Endothelial cell of umbilical vein (primary cell): Measurements from ENCODE around the gene HK1. TPM values are rescaled to one million over a fixed set of nuclear protein-coding genes. Genes with fewer than 3 reads are reported as not detected.

Experiments
- BruUV-seq: library from RNA; stranded (reverse); fragments of 400-500 nt; replicated peaks from 2 replicates; lab custom pipeline; 2021; lab: Mats Ljungman, UMichigan
- CTCF ChIA-PET: fragments of 300-600, 350-600 bp; sonication (Branson Sonifier 250); formaldehyde crosslinking; loops from one replicate; lab custom pipeline; 2021; ENCODE audit warnings: antibody characterized with exemption, inconsistent platforms; lab: Charles Lee
- POLR2A ChIA-PET: fragments of 300-600, 350-600 bp; sonication (Branson Sonifier 250); formaldehyde crosslinking; loops from one replicate; lab custom pipeline; 2021; ENCODE audit warnings: antibody characterized with exemption, inconsistent platforms; lab: Charles Lee
- DNase-seq: peaks from one replicate; pipeline ENCODE4 v3.0.0-alpha.2; 2011; ENCODE audit warnings: low read depth, low spot score
- FAIRE-seq: peaks from 2 replicates; lab custom pipeline; 2011; peaks lifted over from hg19 to GRCh38; lab: Jason Lieb, UNC
- H2AFZ ChIP-seq: 2 replicates; pipeline ENCODE4 v1.6.0; 2012; ENCODE audit warnings: low read depth, low read length, control low read depth, inconsistent platforms
- H3K27ac ChIP-seq: 2 replicates; pipeline ENCODE4 v1.5.1; 2011; ENCODE audit warnings: low read depth, mild to moderate bottlenecking, control low read depth, low read length, moderate library complexity; ENCODE audit not compliant: insufficient read depth
- H3K27me3 ChIP-seq, 2 experiments: 2 replicates each; pipeline versions ENCODE4 v1.6.0 to v1.6.1; 2011; ENCODE audit warnings: low read length in 2 of 2, mixed read lengths in 1 of 2; ENCODE audit not compliant: control insufficient read depth in 2 of 2, insufficient read depth in 2 of 2
- H3K36me3 ChIP-seq, 2 experiments: 2 replicates in 1 of 2; 3 replicates in 1 of 2; pipeline ENCODE4 v1.5.1; 2011; ENCODE audit warnings: low read length in 2 of 2, mild to moderate bottlenecking in 1 of 2, moderate library complexity in 1 of 2; ENCODE audit not compliant: control insufficient read depth in 2 of 2, insufficient read depth in 2 of 2; ENCODE audit errors: extremely low read depth in 1 of 2
- H3K4me1 ChIP-seq: 3 replicates; pipeline ENCODE4 v1.5.1; 2011; ENCODE audit warnings: mild to moderate bottlenecking, low read length; ENCODE audit not compliant: control insufficient read depth, insufficient read depth; ENCODE audit errors: extremely low read depth
- H3K4me2 ChIP-seq: 2 replicates; pipeline ENCODE4 v1.6.1; 2011; ENCODE audit warnings: low read length, control low read depth, mixed read lengths; ENCODE audit not compliant: insufficient read depth
- H3K4me3 ChIP-seq, 3 experiments: fragments of 200-600 bp in 1 of 3; sonication (generic), shearing (Covaris generic) in 1 of 3; replicated peaks in 1 of 3; 2 replicates each; pipeline ENCODE4 v1.5.1; 2011 to 2016; ENCODE audit warnings: control low read depth in 3 of 3, low read length in 3 of 3, mild to moderate bottlenecking in 2 of 3, inconsistent platforms in 1 of 3, low read depth in 1 of 3, moderate library complexity in 1 of 3; ENCODE audit not compliant: insufficient read depth in 1 of 3
- H3K79me2 ChIP-seq: 2 replicates; pipeline ENCODE4 v1.6.0; 2012; ENCODE audit warnings: low read length, inconsistent platforms; ENCODE audit not compliant: control insufficient read depth, insufficient read depth
- H3K9ac ChIP-seq: replicated peaks from 2 replicates; pipeline ENCODE3; 2011; ENCODE audit warnings: low read length, control low read depth; ENCODE audit not compliant: insufficient read depth; ENCODE audit errors: extremely low read depth
- H3K9me1 ChIP-seq: replicated peaks from 3 replicates; pipeline ENCODE4 v1.6.0; 2011; ENCODE audit warnings: mild to moderate bottlenecking, low read length; ENCODE audit not compliant: control insufficient read depth, insufficient read depth; ENCODE audit errors: extremely low read depth
- H3K9me3 ChIP-seq: replicated peaks from 2 replicates; pipeline ENCODE4 v1.5.1; 2012; ENCODE audit warnings: low read length, inconsistent platforms; ENCODE audit not compliant: control insufficient read depth, insufficient read depth
- H4K20me1 ChIP-seq: replicated peaks from 2 replicates; pipeline ENCODE3; 2011; ENCODE audit warnings: mild to moderate bottlenecking, low read length; ENCODE audit not compliant: control insufficient read depth, insufficient read depth; ENCODE audit errors: extremely low read depth
- EZH2 ChIP-seq: IDR thresholded peaks from 2 replicates; pipeline ENCODE4 v1.6.1; 2012; ENCODE audit warnings: borderline replicate concordance, low read depth, mild to moderate bottlenecking, moderate library complexity, low read length, inconsistent platforms; ENCODE audit not compliant: severe bottlenecking
- FOS ChIP-seq: IDR thresholded peaks from 2 replicates; pipeline ENCODE4 v1.6.1; 2011; ENCODE audit warnings: mild to moderate bottlenecking, low read length, moderate library complexity, borderline replicate concordance; ENCODE audit not compliant: insufficient read depth
- GATA2 ChIP-seq: IDR thresholded peaks from 2 replicates; pipeline ENCODE4 v1.7.0; 2011; ENCODE audit warnings: low read depth, mild to moderate bottlenecking, moderate library complexity, mixed read lengths, low read length; ENCODE audit not compliant: insufficient read length, insufficient read depth
- JUN ChIP-seq: IDR thresholded peaks from 2 replicates; pipeline ENCODE4 v1.6.1; 2011; ENCODE audit warnings: borderline replicate concordance, low read depth; ENCODE audit not compliant: insufficient read length, insufficient read depth
- MYC ChIP-seq: IDR thresholded peaks from one replicate; pipeline ENCODE4 v1.6.1; 2011; ENCODE audit warnings: mild to moderate bottlenecking, low read depth, low read length
- POLR2A ChIP-seq: IDR thresholded peaks from 2 replicates; pipeline ENCODE4 v1.6.1; 2012; ENCODE audit warnings: low read depth, mild to moderate bottlenecking, control low read depth, low read length
- POLR2AphosphoS5 ChIP-seq: IDR thresholded peaks from 2 replicates; pipeline ENCODE4 v1.6.1; 2012; ENCODE audit warnings: low read depth, mild to moderate bottlenecking, control low read depth, low read length, moderate library complexity; ENCODE audit not compliant: insufficient read depth
- dilution Hi-C: fragments of 300-500 bp; cut with MboI; formaldehyde crosslinking; loops from one replicate; pipeline ENCODE4 v1.15.0; 2019; ENCODE audit warnings: low sequenced_read_pairs; ENCODE audit not compliant: extremely low pct_ligation_motif_present
- intact Hi-C: fragments of 100-400 bp; cut with micrococcal nuclease; formaldehyde crosslinking; loops from one replicate; pipeline ENCODE4 v1.10.0; 2022
- polyA plus RNA-seq, 4 experiments: library from polyadenylated mRNA; depleted of rRNA in 3 of 4; stranded (reverse) in 3 of 4; unstranded in 1 of 4; fragments of >200 nt; gene quantifications; 2 replicates each; pipeline versions ENCODE4 v1.2.1 to v1.2.3, GENCODE V29; 2011 to 2012; ENCODE audit warnings: missing spikeins in 1 of 4
- total RNA-seq: library from RNA; stranded (reverse); gene quantifications from 2 replicates; pipeline ENCODE4 v1.2.3, GENCODE V29; 2021
- TF ChIP-seq, protein P1 (sequence below), 2 donors: IDR thresholded peaks; 1 replicate in 1 of 2; 2 replicates in 1 of 2; pipeline ENCODE4 v1.5.1; 2011; ENCODE audit warnings: low read length in 2 of 2, mild to moderate bottlenecking in 2 of 2, moderate library complexity in 2 of 2, control low read depth in 1 of 2, inconsistent platforms in 1 of 2, low read depth in 1 of 2; ENCODE audit not compliant: insufficient read depth in 1 of 2; ENCODE audit errors: extremely low read depth in 1 of 2
- TF ChIP-seq, protein P2 (sequence below): IDR thresholded peaks from 2 replicates; pipeline ENCODE4 v1.6.1; 2011; ENCODE audit not compliant: insufficient read depth, insufficient read length

Gene HK1
- total and polyA plus RNA-seq, 2 donors (not counting 3 experiments of a cell fraction or from before 2014, with no cell fraction given), result 50.8 to 121 TPM

DNA sequence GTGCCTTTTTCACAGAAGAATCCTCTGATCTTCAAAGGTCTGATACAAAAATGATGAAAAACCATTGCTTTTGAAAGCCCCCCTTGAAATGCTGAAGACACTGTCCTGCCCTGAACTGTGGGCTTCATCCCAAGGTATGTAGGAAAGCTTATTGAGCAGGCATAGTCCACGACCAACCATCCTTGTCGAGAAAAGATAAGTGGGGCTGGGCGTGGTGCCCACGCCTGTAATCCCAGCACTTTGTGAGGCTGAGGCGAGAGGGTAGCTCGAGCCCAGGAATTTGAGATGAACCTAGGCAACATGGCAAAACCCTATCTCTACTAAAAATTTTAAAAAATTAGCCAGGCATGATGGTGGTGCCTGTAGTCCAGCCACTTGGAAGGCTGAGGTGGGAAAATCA is 112.9 kb downstream of the HK1 start:
- no TSS peak for BruUV-seq
- dilution Hi-C loops (loop anchor here (25.0 kb wide), 1 partner anchor 154 kb away; no protein-coding TSS in a partner anchor), intact Hi-C loops (loop anchor here (5.0 kb wide), 1 partner anchor 44 kb away; no protein-coding TSS in a partner anchor)
- Histone ChIP-seq H3K4me2 (no peak overlapping the region), H3K4me3 (no peak overlapping the region), H3K9me3 (no peaks in the 10 kb centered on the region), H3K9ac (no peak overlapping the region), H4K20me1 (no peaks in the 10 kb centered on the region), H3K4me1 (peaks cover 4% of the 10 kb centered on the region), H3K36me3 (peaks cover 9 to 10% of the 10 kb centered on the region in 2 experiments), H3K9me1 (no peaks in the 10 kb centered on the region), H2AFZ (no peak overlapping the region), H3K79me2 (no peaks in the 10 kb centered on the region), H3K27me3 (no peaks in the 10 kb centered on the region), H3K27ac (no peak overlapping the region)
- TF ChIP-seq, protein P1, sequence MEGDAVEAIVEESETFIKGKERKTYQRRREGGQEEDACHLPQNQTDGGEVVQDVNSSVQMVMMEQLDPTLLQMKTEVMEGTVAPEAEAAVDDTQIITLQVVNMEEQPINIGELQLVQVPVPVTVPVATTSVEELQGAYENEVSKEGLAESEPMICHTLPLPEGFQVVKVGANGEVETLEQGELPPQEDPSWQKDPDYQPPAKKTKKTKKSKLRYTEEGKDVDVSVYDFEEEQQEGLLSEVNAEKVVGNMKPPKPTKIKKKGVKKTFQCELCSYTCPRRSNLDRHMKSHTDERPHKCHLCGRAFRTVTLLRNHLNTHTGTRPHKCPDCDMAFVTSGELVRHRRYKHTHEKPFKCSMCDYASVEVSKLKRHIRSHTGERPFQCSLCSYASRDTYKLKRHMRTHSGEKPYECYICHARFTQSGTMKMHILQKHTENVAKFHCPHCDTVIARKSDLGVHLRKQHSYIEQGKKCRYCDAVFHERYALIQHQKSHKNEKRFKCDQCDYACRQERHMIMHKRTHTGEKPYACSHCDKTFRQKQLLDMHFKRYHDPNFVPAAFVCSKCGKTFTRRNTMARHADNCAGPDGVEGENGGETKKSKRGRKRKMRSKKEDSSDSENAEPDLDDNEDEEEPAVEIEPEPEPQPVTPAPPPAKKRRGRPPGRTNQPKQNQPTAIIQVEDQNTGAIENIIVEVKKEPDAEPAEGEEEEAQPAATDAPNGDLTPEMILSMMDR (IDR thresholded peaks at IDR 0.05; ENCODE audit: extremely low read depth in 1 of 2, insufficient read depth in 1 of 2, low read depth in 1 of 2, low read length in 2 of 2), result no peak
- TF ChIP-seq GATA2 (no peak), POLR2AphosphoS5 (no peak), FOS (no peak), EZH2 (no peak), MYC (no peak), POLR2A (no peak), JUN (no peak)
- TF ChIP-seq, protein P2, sequence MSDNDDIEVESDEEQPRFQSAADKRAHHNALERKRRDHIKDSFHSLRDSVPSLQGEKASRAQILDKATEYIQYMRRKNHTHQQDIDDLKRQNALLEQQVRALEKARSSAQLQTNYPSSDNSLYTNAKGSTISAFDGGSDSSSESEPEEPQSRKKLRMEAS, result no peak
- POLR2A ChIA-PET, result interaction anchor here (0.6 kb wide), 1 partner anchor 140 kb away, joined by 11 read pairs; no protein-coding TSS in a partner anchor
- DNase-seq, result no peak
- CTCF ChIA-PET, result interaction anchor here (1.0 to 6.0 kb wide), 9 partner anchors 13 to 179 kb away, joined by 3 to 103 read pairs (median 4); no protein-coding TSS in a partner anchor
- no peak for FAIRE-seq
